NCI-H82 treated with DMSO at 0.1 percent for 48 hours (cell line): Measurements from ENCODE around the gene GPR89A.
"Not testable (repeated sequence)": the region's sequence is repeated elsewhere in the genome, so short reads cannot be mapped to it uniquely, and the experiment has no call there.

Experiments used
- DNase-seq: peaks from one replicate; lab custom pipeline; 2025; ENCODE audit not compliant: unreplicated experiment; lab: John Stamatoyannopoulos, UW

The GPR89A gene

DNA sequence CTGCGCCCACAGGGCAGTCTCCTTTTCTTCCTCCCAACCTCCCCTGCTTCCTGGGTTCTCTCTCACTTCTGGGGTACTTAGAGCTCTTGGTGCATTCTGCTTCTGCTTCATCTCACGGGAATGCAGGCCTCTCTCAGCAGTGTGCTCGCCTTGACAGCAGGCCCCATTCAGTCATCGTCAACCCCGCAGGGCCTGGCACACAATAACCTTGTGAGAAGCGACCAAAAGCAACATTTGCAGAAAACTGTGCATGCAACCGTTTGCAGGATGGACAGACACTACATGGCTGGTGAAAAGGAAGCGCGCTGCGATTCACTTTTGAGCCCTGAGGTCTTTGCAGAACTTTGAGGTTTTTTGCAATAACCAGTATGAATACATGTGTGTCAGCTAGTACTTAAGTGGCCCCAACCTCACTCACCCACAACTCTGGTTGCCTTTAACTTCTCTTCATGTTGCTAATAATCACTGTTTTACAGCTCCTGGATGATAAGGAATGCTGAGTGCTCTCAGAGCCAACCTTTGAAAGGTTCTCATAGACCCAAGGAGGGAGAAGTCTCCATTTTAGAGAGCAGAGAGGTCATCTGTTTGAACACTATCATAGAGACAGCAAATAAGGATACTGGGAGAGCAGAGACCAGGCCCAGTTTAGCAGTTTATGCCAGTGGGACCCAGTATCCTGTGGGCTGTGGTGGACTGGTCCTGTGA lies 109.0 kb downstream of the GPR89A start:
- no peak for DNase-seq

GRCh38 chr1:145717833-145718232 lies 110.0 kb downstream of the GPR89A start:
- no peak for DNase-seq

GRCh38 chr1:145718465-145718864 lies 110.7 kb downstream of the GPR89A start:
- DNase-seq, result not testable (repeated sequence)

- DNase-seq, result no peak
Measured at GRCh38 chr1:145719230-145720079, 111.7 kb downstream of the GPR89A start, which contains the start of gene CD160. CD160 (plus strand) TSS chr1:145719499; CDS start chr1:145728328, 8,829 bp downstream.
